Stimulated activated CD4-positive, alpha-beta T cell treated with anti-CD3 and anti-CD28 coated beads, Interleukin-2, amount 100 ng/mL, for 4 hours (primary cell): Measurements from ENCODE around the gene PDCL3.

ENCODE experiments used
- DNase-seq: peaks from one replicate; pipeline ENCODE4 v3.0.0-alpha.2; 2020; ENCODE audit warnings: low read depth

The PDCL3 gene

GRCh38 chr2:100562613-100563406 is at the start of gene PDCL3:
TSS of gene PDCL3 (plus strand) at chr2:100562993. CDS start at chr2:100563068, 75 bp downstream.
- peak; percentile 89 for DNase-seq

- DNase-seq = no peak
Observed at GRCh38 chr2:100513650-100514049, 49.1 kb upstream of the PDCL3 start.

GRCh38 chr2:100517556-100517955 is 45.2 kb upstream of the PDCL3 start:
- DNase-seq = no peak

GRCh38 chr2:100518801-100519200 is 44.0 kb upstream of the PDCL3 start:
- DNase-seq = no peak

- DNase-seq = no peak
Observed at GRCh38 chr2:100520224-100520623, 42.6 kb upstream of the PDCL3 start.

GRCh38 chr2:100522430-100522829 is 40.4 kb upstream of the PDCL3 start:
- DNase-seq = no peak

GRCh38 chr2:100524331-100524730 is 38.5 kb upstream of the PDCL3 start:
- DNase-seq = no peak

GRCh38 chr2:100526868-100527267 is 35.9 kb upstream of the PDCL3 start:
- no peak for DNase-seq

GRCh38 chr2:100527440-100528015 is 35.3 kb upstream of the PDCL3 start:
- no peak for DNase-seq

- no peak for DNase-seq
Observed at GRCh38 chr2:100529176-100529575, 33.6 kb upstream of the PDCL3 start.

GRCh38 chr2:100529900-100530299 is 32.9 kb upstream of the PDCL3 start:
- no peak for DNase-seq

GRCh38 chr2:100535855-100536254 is 26.9 kb upstream of the PDCL3 start:
- DNase-seq = no peak

GRCh38 chr2:100537918-100538317 is 24.9 kb upstream of the PDCL3 start:
- DNase-seq = no peak

GRCh38 chr2:100539221-100539620 is 23.6 kb upstream of the PDCL3 start:
- no peak for DNase-seq

GRCh38 chr2:100541404-100541803 is 21.4 kb upstream of the PDCL3 start:
- DNase-seq = no peak

- no peak for DNase-seq
Observed at GRCh38 chr2:100542418-100542817, 20.4 kb upstream of the PDCL3 start.

- DNase-seq = no peak
Observed at GRCh38 chr2:100544911-100545596, 17.7 kb upstream of the PDCL3 start.

- no peak for DNase-seq
Observed at GRCh38 chr2:100546469-100546868, 16.3 kb upstream of the PDCL3 start.

GRCh38 chr2:100548771-100549170 is 14.0 kb upstream of the PDCL3 start:
- DNase-seq = no peak

GRCh38 chr2:100551303-100551702 is 11.5 kb upstream of the PDCL3 start:
- no peak for DNase-seq

- peak; percentile 36 for DNase-seq
Observed at GRCh38 chr2:100554798-100555407, 7.9 kb upstream of the PDCL3 start.

- no peak for DNase-seq
Observed at GRCh38 chr2:100556746-100557145, 6.0 kb upstream of the PDCL3 start.
